Kidney tubule cell (primary cell): ENCODE measurements around the gene APOO.

ENCODE experiments used
- DNase-seq: peaks from one replicate; pipeline ENCODE4 v3.0.0-alpha.2; 2018; ENCODE audit warnings: low spot score

APOO gene

GRCh38 chrX:23907498-23908218 is at the start of gene APOO, which contains the start of gene CXorf58:
APOO (minus strand) TSS chrX:23907938; CDS start chrX:23907702, 236 bp downstream.
CXorf58 (plus strand) TSS chrX:23908006; CDS start chrX:23910303, 2,297 bp downstream.
- DNase-seq: peak; percentile 94

DNA sequence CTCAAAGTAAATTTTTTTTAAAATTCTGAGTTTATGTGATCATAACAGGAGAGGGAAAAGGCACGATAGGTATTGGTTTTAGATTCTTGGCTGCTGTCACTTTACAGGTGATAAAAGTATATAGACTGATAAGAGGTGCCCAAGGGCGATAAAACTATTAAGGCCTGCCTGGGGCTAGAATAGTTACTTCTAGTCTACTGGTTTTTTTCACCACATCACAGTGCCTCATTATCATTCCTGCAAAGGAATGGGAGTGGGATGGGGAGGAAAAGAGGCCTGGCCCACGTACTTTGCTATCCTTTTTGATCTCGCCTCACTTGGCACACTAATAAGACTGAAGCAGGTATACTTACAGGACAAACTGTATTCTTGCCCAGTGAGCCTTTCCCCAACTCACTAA is 46.7 kb upstream of the APOO start:
- no peak for DNase-seq

- DNase-seq: no peak
Measured at GRCh38 chrX:23953908-23954269, 46.2 kb upstream of the APOO start.

GRCh38 chrX:23952984-23953907 is 45.5 kb upstream of the APOO start:
- DNase-seq: no peak

GRCh38 chrX:23952391-23952790 is 44.7 kb upstream of the APOO start:
- DNase-seq: no peak

- no peak for DNase-seq
Measured at GRCh38 chrX:23945206-23945605, 37.5 kb upstream of the APOO start.

- DNase-seq: no peak
Measured at GRCh38 chrX:23944234-23944633, 36.5 kb upstream of the APOO start.

- no peak for DNase-seq
Measured at GRCh38 chrX:23939203-23939602, 31.5 kb upstream of the APOO start.

GRCh38 chrX:23938690-23939089 is 31.0 kb upstream of the APOO start:
- no peak for DNase-seq

GRCh38 chrX:23937100-23937499 is 29.4 kb upstream of the APOO start:
- DNase-seq: no peak

- no peak for DNase-seq
Measured at GRCh38 chrX:23936180-23936579, 28.4 kb upstream of the APOO start.

GRCh38 chrX:23935106-23935505 is 27.4 kb upstream of the APOO start:
- DNase-seq: no peak

- DNase-seq: no peak
Measured at GRCh38 chrX:23932046-23932445, 24.3 kb upstream of the APOO start.

GRCh38 chrX:23930894-23931604 is 23.3 kb upstream of the APOO start:
- no peak for DNase-seq

GRCh38 chrX:23926015-23926414 is 18.3 kb upstream of the APOO start:
- DNase-seq: no peak

DNA sequence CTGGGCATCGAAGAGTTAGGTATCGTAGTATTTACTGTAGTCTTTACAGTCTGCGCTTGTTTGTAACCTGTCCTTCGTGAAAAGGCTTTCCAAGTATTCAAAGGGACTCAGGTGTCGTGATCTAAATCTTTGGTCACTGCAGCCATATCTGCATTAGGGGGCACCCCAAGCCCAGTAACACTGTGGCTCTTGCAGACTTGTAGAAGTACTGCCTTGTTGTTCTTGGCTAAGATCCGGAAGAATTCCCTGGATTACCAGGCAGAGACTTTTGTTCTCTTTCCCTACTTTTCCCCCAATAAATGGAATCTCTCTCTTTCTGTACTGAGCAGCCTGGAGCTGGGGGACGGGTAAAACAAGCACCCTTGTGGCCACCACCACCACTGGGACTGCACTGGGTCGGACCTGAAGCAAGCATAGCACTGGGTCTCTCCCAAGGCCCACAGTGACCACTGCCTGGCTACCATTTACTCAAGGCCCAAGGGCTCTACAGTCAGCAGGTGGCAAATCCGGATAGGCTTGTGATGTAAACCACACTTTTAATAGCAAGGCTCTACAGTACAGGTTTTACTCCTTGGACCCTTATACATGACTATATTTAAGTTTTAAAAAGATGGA is 12.1 kb upstream of the APOO start:
- peak; percentile 22 for DNase-seq

DNA sequence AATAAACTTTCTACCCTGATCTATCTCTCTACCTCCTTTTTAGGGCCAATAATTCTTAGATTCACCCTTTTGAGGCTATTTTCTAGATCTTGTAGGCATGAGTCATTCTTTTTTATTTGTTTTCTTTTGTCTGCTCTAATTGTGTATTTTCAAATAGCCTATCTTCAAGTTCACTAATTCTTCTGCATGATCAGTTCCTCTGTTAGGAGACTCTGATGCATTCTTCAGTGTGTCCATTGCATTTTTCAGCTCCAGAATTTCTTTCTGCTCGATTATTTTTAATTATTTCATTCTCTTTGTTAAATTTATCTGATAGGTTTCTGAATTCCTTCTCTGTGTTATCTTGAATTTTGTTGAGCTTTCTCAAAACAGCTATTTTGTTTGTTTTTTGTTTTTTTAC is 11.4 kb upstream of the APOO start:
- no peak for DNase-seq

GRCh38 chrX:23911126-23911835 is 3.5 kb upstream of the APOO start:
- no peak for DNase-seq

DNA sequence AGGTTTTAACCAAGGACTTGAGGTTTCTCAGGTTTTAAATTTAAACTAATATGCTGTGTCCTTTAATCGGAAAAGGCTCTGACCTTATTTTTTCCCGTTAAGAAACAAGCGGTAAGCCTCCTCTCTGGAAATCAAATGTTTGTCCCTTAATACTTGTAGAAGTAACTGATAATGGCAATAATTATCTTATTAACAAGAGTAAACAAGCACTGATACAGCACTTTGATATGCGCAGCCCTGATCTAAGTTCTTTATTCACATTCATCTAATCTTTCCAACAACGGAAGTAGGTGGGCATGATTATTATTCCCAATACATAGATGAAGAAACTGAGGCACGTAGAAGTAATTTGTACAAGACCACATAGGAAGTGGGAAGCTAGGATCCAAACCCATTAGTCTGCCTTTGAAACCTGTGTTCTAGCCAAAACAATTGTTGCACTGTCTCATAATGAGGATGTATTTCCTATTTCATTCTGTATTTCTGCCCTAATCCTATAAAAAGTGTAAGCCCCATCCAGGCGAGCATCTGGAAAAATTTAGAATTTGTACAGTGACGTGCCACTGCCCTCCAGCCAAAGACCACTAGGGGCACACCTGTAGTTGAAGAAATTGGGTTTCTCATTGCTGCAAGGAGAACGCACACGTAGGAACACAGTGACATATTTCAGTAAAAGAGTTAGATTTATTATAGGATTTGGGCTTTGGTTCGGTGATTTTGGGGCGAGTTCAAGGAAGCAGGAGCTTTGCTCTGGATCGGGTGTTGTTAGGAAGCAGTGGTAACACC is 674 bp upstream of the APOO start:
- DNase-seq: peak; percentile 25

DNA sequence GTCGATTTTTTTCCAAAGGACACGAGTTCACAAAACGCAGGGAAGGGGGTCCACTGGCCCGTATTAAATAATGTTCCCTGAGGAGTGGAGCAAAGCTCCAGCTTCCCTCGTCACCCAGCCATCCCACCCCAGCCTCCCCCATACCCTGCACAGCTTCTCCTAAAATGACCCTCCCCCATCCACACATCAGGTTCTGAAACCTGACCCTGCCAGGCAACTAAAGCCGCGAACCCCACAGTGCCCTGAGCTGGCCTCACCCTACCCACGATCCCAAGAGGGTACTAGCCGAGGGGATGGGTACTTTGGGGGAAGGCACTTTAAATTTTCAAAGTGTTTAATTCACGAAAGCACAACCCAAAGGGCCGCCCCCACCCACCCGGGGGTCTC is 634 bp downstream of the APOO start:
- no peak for DNase-seq

DNA sequence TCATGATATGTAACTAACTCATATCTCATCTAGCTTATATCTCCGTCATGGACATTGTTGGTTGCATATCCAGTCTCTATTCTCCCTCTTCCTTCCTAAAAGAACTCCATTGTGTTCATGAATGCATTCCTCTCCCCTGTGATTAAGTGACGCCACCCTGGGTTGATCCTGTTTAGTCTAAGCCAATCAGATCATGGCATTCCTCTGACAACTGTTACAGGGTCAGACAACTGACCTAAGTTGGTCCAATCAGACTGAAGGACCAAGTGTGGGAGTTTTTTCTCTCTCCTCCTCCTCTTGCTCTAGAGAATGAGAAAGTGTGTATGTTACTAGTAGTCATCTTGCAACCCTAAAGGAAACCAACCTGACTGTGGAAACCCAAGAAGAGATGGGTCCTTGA is 3.6 kb downstream of the APOO start:
- DNase-seq: peak; percentile 27
